Vagina (tissue), 2 donors: ENCODE data around the gene ADK. TPM values are rescaled to one million over a fixed set of nuclear protein-coding genes. Genes with fewer than 3 reads are reported as not detected.

Source experiments
- DNase-seq, 2 donors: peaks; one replicate each; pipeline ENCODE4 v3.0.0-alpha.2; 2017; ENCODE audit errors: extremely low spot score in 2 of 2
- H3K27ac ChIP-seq: fragments of 200-600 bp; sonication (generic); one replicate; pipeline ENCODE4 v1.5.1; 2019
- H3K27me3 ChIP-seq: fragments of 200-600 bp; sonication (generic); one replicate; pipeline ENCODE4 v1.5.1; 2019
- H3K36me3 ChIP-seq, 2 donors: fragments of 200-600 bp; sonication (generic); one replicate each; pipeline ENCODE4 v1.5.1; 2017 to 2019
- H3K4me1 ChIP-seq: fragments of 200-600 bp; sonication (generic); one replicate; pipeline ENCODE4 v1.5.1; 2019
- H3K4me3 ChIP-seq, 2 donors: fragments of 200-600 bp; sonication (generic); 1 replicate in 1 of 2; 2 replicates in 1 of 2; pipeline ENCODE4 v1.5.1; 2016 to 2019
- H3K9me3 ChIP-seq: fragments of 200-600 bp; sonication (generic); one replicate; pipeline ENCODE4 v1.5.1; 2019
- CTCF ChIP-seq, 3 experiments: fragments of 450-650 bp in 2 of 3; fragments of 200-600 bp in 1 of 3; sonication (generic) in 1 of 3; IDR thresholded peaks; one replicate each; pipeline ENCODE4 v1.5.1; 2017 to 2019; ENCODE audit warnings: antibody characterized with exemption in 3 of 3, mild to moderate bottlenecking in 2 of 3, moderate library complexity in 2 of 3
- POLR2A ChIP-seq, 2 donors: fragments of 450-650 bp; IDR thresholded peaks; one replicate each; pipeline ENCODE4 v1.6.1; 2017; ENCODE audit warnings: antibody characterized with exemption in 2 of 2, mild to moderate bottlenecking in 2 of 2, moderate library complexity in 2 of 2
- POLR2AphosphoS5 ChIP-seq, 2 donors: sonication (generic); formaldehyde crosslinking; IDR thresholded peaks; one replicate each; pipeline ENCODE4 v1.9.0; 2017; ENCODE audit warnings: antibody characterized with exemption in 2 of 2, mild to moderate bottlenecking in 2 of 2, low read depth in 1 of 2; ENCODE audit not compliant: insufficient read depth in 1 of 2
- intact Hi-C: fragments of 100-400 bp; cut with DNase I; formaldehyde crosslinking; loops from one replicate; pipeline ENCODE4 v1.15.1; 2023
- total RNA-seq: library from RNA; depleted of rRNA; stranded (reverse); fragments of >200 nt; gene quantifications from one replicate; pipeline ENCODE4 v1.2.3, GENCODE V29; 2016

ADK gene
- total RNA-seq, 1 donor from 2014 or later, result 46.2 TPM

- Histone ChIP-seq H3K27ac (no peak overlapping the region), H3K36me3 (no peaks in the 10 kb centered on the region), H3K27me3 (no peaks in the 10 kb centered on the region), H3K9me3 (no peaks in the 10 kb centered on the region), H3K4me1 (no peaks in the 10 kb centered on the region), H3K4me3 (no peak overlapping the region)
- intact Hi-C loops, result no loop called here
- TF ChIP-seq CTCF (IDR thresholded peaks at IDR 0.05) (no peak), POLR2AphosphoS5 (IDR thresholded peaks at IDR 0.05; ENCODE audit: insufficient read depth in 1 of 2, low read depth in 1 of 2) (no peak), POLR2A (IDR thresholded peaks at IDR 0.05) (no peak)
- DNase-seq, result no peak
Observed at GRCh38 chr10:74728225-74728624, 577.2 kb downstream of the ADK start.

GRCh38 chr10:74730246-74730645, 579.2 kb downstream of the ADK start:
- Histone ChIP-seq H3K27me3 (no peaks in the 10 kb centered on the region), H3K4me3 (no peak overlapping the region), H3K27ac (no peak overlapping the region), H3K4me1 (no peaks in the 10 kb centered on the region), H3K9me3 (no peaks in the 10 kb centered on the region), H3K36me3 (no peaks in the 10 kb centered on the region)
- no peak for TF ChIP-seq CTCF (IDR thresholded peaks at IDR 0.05)
- no peak for TF ChIP-seq POLR2AphosphoS5 (IDR thresholded peaks at IDR 0.05; ENCODE audit: insufficient read depth in 1 of 2, low read depth in 1 of 2)
- no peak for TF ChIP-seq POLR2A (IDR thresholded peaks at IDR 0.05)
- intact Hi-C loops, result no loop called here
- DNase-seq, result no peak

GRCh38 chr10:74733612-74734011, 582.6 kb downstream of the ADK start:
- intact Hi-C loops, result no loop called here

GRCh38 chr10:74736029-74736428, 585.0 kb downstream of the ADK start:
- no peaks in the 10 kb centered on the region for H3K4me1 ChIP-seq
- intact Hi-C loops, result no loop called here
- no peak overlapping the region for H3K4me3 ChIP-seq
- H3K9me3 ChIP-seq, result no peaks in the 10 kb centered on the region
- no peaks in the 10 kb centered on the region for H3K27me3 ChIP-seq
- no peak overlapping the region for H3K27ac ChIP-seq
- no peaks in the 10 kb centered on the region for H3K36me3 ChIP-seq
- DNase-seq, result no peak
- TF ChIP-seq POLR2A (IDR thresholded peaks at IDR 0.05), result no peak
- TF ChIP-seq POLR2AphosphoS5 (IDR thresholded peaks at IDR 0.05; ENCODE audit: insufficient read depth in 1 of 2, low read depth in 1 of 2), result no peak
- no peak for TF ChIP-seq CTCF (IDR thresholded peaks at IDR 0.05)

More at GRCh38 chr10:74733612-74734011, 582.6 kb downstream of the ADK start:
- no peaks in the 10 kb centered on the region for H3K36me3 ChIP-seq
- H3K27me3 ChIP-seq, result no peaks in the 10 kb centered on the region
- H3K4me3 ChIP-seq, result no peak overlapping the region
- H3K4me1 ChIP-seq, result no peaks in the 10 kb centered on the region
- H3K9me3 ChIP-seq, result no peaks in the 10 kb centered on the region
- no peak overlapping the region for H3K27ac ChIP-seq
- TF ChIP-seq CTCF (IDR thresholded peaks at IDR 0.05) (no peak), POLR2AphosphoS5 (IDR thresholded peaks at IDR 0.05; ENCODE audit: insufficient read depth in 1 of 2, low read depth in 1 of 2) (no peak), POLR2A (IDR thresholded peaks at IDR 0.05) (no peak)
- DNase-seq, result no peak

- Histone ChIP-seq H3K27ac (no peak overlapping the region), H3K27me3 (no peaks in the 10 kb centered on the region), H3K9me3 (no peaks in the 10 kb centered on the region), H3K36me3 (no peaks in the 10 kb centered on the region), H3K4me1 (no peaks in the 10 kb centered on the region), H3K4me3 (no peak overlapping the region)
- intact Hi-C loops, result no loop called here
- no peak for DNase-seq
- no peak for TF ChIP-seq POLR2A (IDR thresholded peaks at IDR 0.05)
- no peak for TF ChIP-seq CTCF (IDR thresholded peaks at IDR 0.05)
- no peak for TF ChIP-seq POLR2AphosphoS5 (IDR thresholded peaks at IDR 0.05; ENCODE audit: insufficient read depth in 1 of 2, low read depth in 1 of 2)
Observed at GRCh38 chr10:74738052-74738451, 587.0 kb downstream of the ADK start.
